ENCODE results near the gene RUNDC1. TPM values are rescaled to one million over a fixed set of nuclear protein-coding genes. Genes with fewer than 3 reads are reported as not detected.

Gene RUNDC1
- total RNA-seq, 4 donors from 2014 or later, result 18.1 to 43.8 (median 27.8) TPM

DNA sequence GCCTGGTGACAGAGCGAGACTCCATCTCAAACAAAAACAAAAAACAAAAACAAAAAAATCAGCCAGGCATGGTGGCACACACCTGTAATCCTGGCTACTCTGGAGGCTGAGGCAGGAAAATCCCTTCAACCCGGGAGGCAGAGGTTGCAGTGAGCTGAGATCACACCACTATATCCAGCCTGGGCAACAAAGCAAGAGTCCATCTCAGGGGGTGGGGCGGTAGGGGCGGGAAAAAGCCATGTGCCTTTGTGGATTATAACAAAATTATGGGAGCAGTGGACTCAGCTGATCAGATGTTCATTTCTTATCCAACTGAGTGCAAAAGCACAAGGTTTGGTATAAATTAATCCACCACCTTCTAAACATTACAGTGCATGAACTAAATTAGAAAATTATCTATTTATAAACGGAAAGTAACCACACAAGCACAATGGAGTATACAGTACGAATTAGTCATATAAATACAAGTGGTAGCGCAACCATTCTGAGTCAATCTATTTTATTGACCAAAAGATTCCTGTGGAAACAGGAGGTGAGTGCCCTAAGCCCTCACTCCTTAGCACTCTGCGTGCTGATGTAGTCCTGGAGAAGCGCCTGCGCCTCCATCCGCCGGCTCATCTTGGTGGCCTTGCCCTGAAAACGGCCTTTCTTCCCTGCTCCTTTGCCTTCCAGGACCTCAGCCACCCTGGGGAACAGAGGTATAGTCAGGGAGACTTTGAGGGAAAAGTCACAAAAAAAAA is 30.2 kb upstream of the RUNDC1 start:
- DNase-seq, result no peak
- TF ChIP-seq POLR2A (IDR thresholded peaks at IDR 0.05) (no peak), POLR2AphosphoS5 (IDR thresholded peaks at IDR 0.05) (no peak), CTCF (IDR thresholded peaks at IDR 0.05) (no peak), EP300 (IDR thresholded peaks at IDR 0.05; ENCODE audit: low read depth) (no peak)
- Histone ChIP-seq H3K4me1 (peaks cover 0 to 3% (median 0%) of the 10 kb centered on the region in 4 donors), H3K9me3 (no peaks in the 10 kb centered on the region), H3K27me3 (no peaks in the 10 kb centered on the region), H3K27ac (no peak overlapping the region), H3K4me3 (no peak overlapping the region), H3K36me3 (peaks cover 0 to 55% (median 26%) of the 10 kb centered on the region in 4 donors)
- intact Hi-C loops (cut with DNase I; ENCODE audit: low total_unique reads), result no loop called here
- 88 to 97% methylated on average over 10 to 13 of the region's 13 CpGs for WGBS, 2 donors (ENCODE audit: low coverage in 1 of 2)
- in situ Hi-C loops (cut with MboI; ENCODE audit: low pct_ligation_motif_present in 1 of 4, low pct_unique_long_range_greater_than_20kb in 1 of 4, low sequenced_read_pairs in 3 of 4), result no loop called here

DNA sequence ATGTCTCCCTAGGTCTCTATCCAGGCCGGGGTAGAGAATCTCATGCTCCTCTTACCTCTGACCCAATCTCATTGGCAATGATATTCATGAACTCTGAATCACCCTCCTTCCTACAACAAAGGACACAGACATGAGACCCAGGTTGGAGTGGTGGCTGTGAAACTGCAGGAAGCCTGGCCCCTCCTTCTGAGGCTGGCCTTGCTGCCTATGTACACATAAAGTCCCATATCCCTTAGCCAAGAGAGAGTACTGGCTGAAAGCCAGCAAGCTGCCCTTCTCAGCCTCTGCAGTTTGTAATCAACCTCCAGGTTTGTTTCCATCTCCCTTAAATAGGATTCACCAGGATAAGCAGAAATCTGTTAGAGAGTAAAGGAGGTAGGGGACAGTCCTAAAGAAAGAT is 26.7 kb upstream of the RUNDC1 start:
- no peak overlapping the region for H3K27ac ChIP-seq
- H3K4me1 ChIP-seq, result no peaks in the 10 kb centered on the region
- intact Hi-C loops (cut with DNase I; ENCODE audit: low total_unique reads) (no loop called here), in situ Hi-C loops (cut with MboI; ENCODE audit: low pct_ligation_motif_present in 1 of 4, low pct_unique_long_range_greater_than_20kb in 1 of 4, low sequenced_read_pairs in 3 of 4) (no loop called here)
- peaks cover 0 to 79% (median 31%) of the 10 kb centered on the region in 4 donors for H3K36me3 ChIP-seq
- DNase-seq, result no peak
- H3K9me3 ChIP-seq, result no peaks in the 10 kb centered on the region
- TF ChIP-seq POLR2AphosphoS5 (IDR thresholded peaks at IDR 0.05) (no peak), CTCF (IDR thresholded peaks at IDR 0.05) (no peak), POLR2A (IDR thresholded peaks at IDR 0.05) (no peak), EP300 (IDR thresholded peaks at IDR 0.05; ENCODE audit: low read depth) (no peak)
- H3K27me3 ChIP-seq, result no peaks in the 10 kb centered on the region
- WGBS, 2 donors (ENCODE audit: low coverage in 1 of 2), result 80 to 88% methylated on average over 1 of the region's 1 CpG
- no peak overlapping the region for H3K4me3 ChIP-seq

DNA sequence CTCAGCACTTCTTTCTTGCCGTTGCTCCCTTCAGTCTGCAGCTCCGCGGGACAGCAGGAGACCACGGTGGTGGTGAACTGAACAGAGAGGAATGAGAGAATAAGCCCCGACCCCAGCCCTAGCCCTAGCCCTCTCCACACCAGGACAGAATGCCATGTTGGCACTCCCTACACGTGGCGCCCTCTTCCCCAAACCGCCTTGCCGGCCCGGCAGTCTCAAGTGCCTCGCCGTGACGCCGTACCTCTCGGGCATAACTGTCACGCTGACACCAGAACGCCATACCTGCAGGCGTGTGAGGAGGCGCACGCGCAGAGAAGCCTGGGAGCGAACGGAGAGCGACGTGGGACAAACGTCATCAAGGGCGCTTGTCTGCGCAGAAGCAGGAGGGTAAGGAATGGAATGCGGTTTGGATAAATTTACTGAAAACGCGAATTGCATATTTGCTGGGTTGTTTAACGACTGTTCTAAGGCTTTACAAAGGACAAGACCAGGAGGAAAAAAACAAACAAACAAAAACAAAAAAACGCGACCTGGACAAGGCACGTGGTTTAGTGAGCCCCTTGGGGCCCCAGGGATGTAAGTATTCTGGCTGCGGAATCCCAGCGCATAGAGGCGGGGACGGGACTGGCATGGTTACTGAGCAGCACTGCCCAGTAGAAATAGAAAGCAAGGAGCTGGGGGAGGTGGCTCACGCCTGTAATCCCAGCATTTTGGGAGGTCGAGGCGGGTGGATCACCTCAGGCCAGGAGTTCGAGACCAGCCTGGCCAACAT is 16.0 kb upstream of the RUNDC1 start, which contains the start of gene AARSD1:
TSS of gene AARSD1 (minus strand) at position 294 of the 772 bp plus-strand sequence. CDS start at position 280, 14 bp downstream.
- H3K36me3 ChIP-seq, result peaks cover 0 to 27% (median 15%) of the 10 kb centered on the region in 4 donors
- no peaks in the 10 kb centered on the region for H3K9me3 ChIP-seq
- 2% methylated on average over 43 of the region's 43 CpGs; no CpG with 5 or more reads in 1 of the 2 donors for WGBS, 2 donors (ENCODE audit: low coverage in 1 of 2)
- H3K4me1 ChIP-seq, result peaks cover 3 to 17% (median 7%) of the 10 kb centered on the region in 4 donors
- peak; percentile 94 for DNase-seq
- no peaks in the 10 kb centered on the region for H3K27me3 ChIP-seq
- in situ Hi-C loops (cut with MboI; ENCODE audit: low pct_ligation_motif_present in 1 of 4, low pct_unique_long_range_greater_than_20kb in 1 of 4, low sequenced_read_pairs in 3 of 4), result no loop called here
- TF ChIP-seq POLR2AphosphoS5 (IDR thresholded peaks at IDR 0.05) (peak; percentile 92 to 95 (median 95)), EP300 (IDR thresholded peaks at IDR 0.05; ENCODE audit: low read depth) (no peak), POLR2A (IDR thresholded peaks at IDR 0.05) (peak; percentile 82), CTCF (IDR thresholded peaks at IDR 0.05) (no peak)
- peak within 1 kb of the TSS; percentile 44 to 87 (median 60) for H3K4me3 ChIP-seq
- peak within 1 kb of the TSS; percentile 86 to 93 (median 89) for H3K27ac ChIP-seq
- intact Hi-C loops (cut with DNase I; ENCODE audit: low total_unique reads), result no loop called here

GRCh38 chr17:42967925-42968324 is 12.4 kb upstream of the RUNDC1 start:
- H3K36me3 ChIP-seq, result no peaks in the 10 kb centered on the region
- in situ Hi-C loops (cut with MboI; ENCODE audit: low pct_ligation_motif_present in 1 of 4, low pct_unique_long_range_greater_than_20kb in 1 of 4, low sequenced_read_pairs in 3 of 4), result no loop called here
- no peak for DNase-seq

More at GRCh38 chr17:42967925-42968324, 12.4 kb upstream of the RUNDC1 start:
- Histone ChIP-seq H3K27me3 (no peaks in the 10 kb centered on the region), H3K4me3 (no peak overlapping the region), H3K9me3 (no peaks in the 10 kb centered on the region), H3K27ac (no peak overlapping the region), H3K4me1 (peaks cover 3 to 15% (median 7%) of the 10 kb centered on the region in 4 donors)
- intact Hi-C loops (cut with DNase I; ENCODE audit: low total_unique reads), result no loop called here
- TF ChIP-seq POLR2A (IDR thresholded peaks at IDR 0.05) (no peak), EP300 (IDR thresholded peaks at IDR 0.05; ENCODE audit: low read depth) (no peak), CTCF (IDR thresholded peaks at IDR 0.05) (no peak), POLR2AphosphoS5 (IDR thresholded peaks at IDR 0.05) (no peak)
- WGBS, 2 donors (ENCODE audit: low coverage in 1 of 2), result 22 to 57% methylated on average over 1 of the region's 1 CpG
